Prostate gland (tissue), 1 donor: ENCODE results near the gene CCNI2.

Source experiments
- POLR2A ChIP-seq: fragments of 450-650 bp; IDR thresholded peaks from one replicate; pipeline ENCODE4 v1.6.1; 2016; ENCODE audit warnings: antibody characterized with exemption, mild to moderate bottlenecking
- POLR2AphosphoS5 ChIP-seq: sonication (generic); formaldehyde crosslinking; IDR thresholded peaks from one replicate; pipeline ENCODE4 v1.6.1; 2017; ENCODE audit warnings: antibody characterized with exemption

GRCh38 chr5:132766020-132766805 lies 19.0 kb downstream of the CCNI2 start:
- TF ChIP-seq POLR2A (no peak), POLR2AphosphoS5 (no peak)
